Erythroblast (primary cell): ENCODE results near the gene ATP5PD.
"Not testable (repeated sequence)": the region's sequence is repeated elsewhere in the genome, so short reads cannot be mapped to it uniquely, and the experiment has no call there.

Experiments used
- GATA1 ChIP-seq: IDR thresholded peaks from 2 replicates; pipeline ENCODE4 v1.6.1; 2011; ENCODE audit warnings: low read depth, mild to moderate bottlenecking, control low read depth, low read length, moderate library complexity
- POLR2A ChIP-seq: IDR thresholded peaks from 2 replicates; pipeline ENCODE4 v1.6.1; 2011; ENCODE audit warnings: mild to moderate bottlenecking, low read length

- not testable (repeated sequence) for TF ChIP-seq POLR2A, GATA1
Measured at GRCh38 chr17:75026650-75027049, 20.1 kb downstream of the ATP5PD start.
